ENCODE data around the gene TSHZ3. TPM values are rescaled to one million over a fixed set of nuclear protein-coding genes. Genes with fewer than 3 reads are reported as not detected.

TSHZ3 gene
- total RNA-seq, 1 donor = 10.8 TPM

DNA sequence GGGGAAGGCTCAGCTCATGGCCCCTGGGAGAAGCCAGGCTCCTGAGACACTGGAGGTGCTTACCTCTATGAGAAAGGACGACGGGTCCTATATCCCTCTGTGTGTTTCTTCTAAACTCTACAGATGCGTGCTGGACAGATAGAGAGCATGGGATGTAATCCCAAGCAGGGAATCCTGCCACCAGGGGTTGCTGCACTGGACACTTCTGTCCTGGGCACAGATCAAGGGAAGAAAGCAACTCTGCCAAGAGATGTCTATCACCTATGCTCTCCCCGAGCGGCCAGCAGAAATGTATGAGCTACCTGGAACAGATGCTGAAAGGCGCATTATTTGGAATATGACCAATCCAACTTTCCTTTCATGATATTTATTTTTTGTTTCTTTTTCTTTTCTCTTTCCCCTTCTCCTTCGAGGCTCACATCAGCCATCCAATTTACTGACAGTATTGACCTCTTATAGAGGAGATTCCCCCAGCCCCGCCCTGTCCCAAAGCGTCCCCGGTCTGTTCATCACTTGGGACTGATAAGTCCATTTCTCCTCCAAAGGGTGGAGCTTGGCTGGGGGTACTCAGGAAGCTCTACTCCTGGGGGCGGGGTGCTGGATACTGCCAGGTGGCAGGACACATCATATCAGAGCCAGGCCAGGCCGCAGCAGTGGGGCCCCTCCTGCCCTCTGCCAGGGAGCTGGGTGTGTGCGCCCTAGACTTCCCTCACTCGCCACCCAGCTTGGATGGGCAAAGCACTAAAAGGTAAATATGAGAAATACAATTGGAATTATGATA lies 34.2 kb downstream of the TSHZ3 start:
- no peak overlapping the region for H3K4me3 ChIP-seq (ENCODE audit: low read depth, low read length)
- DNase-seq (ENCODE audit: low read depth) = no peak
- TF ChIP-seq, protein P1, sequence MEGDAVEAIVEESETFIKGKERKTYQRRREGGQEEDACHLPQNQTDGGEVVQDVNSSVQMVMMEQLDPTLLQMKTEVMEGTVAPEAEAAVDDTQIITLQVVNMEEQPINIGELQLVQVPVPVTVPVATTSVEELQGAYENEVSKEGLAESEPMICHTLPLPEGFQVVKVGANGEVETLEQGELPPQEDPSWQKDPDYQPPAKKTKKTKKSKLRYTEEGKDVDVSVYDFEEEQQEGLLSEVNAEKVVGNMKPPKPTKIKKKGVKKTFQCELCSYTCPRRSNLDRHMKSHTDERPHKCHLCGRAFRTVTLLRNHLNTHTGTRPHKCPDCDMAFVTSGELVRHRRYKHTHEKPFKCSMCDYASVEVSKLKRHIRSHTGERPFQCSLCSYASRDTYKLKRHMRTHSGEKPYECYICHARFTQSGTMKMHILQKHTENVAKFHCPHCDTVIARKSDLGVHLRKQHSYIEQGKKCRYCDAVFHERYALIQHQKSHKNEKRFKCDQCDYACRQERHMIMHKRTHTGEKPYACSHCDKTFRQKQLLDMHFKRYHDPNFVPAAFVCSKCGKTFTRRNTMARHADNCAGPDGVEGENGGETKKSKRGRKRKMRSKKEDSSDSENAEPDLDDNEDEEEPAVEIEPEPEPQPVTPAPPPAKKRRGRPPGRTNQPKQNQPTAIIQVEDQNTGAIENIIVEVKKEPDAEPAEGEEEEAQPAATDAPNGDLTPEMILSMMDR (IDR thresholded peaks at IDR 0.05; ENCODE audit: insufficient read depth, low read depth, low read length) = peak; percentile 41

DNA sequence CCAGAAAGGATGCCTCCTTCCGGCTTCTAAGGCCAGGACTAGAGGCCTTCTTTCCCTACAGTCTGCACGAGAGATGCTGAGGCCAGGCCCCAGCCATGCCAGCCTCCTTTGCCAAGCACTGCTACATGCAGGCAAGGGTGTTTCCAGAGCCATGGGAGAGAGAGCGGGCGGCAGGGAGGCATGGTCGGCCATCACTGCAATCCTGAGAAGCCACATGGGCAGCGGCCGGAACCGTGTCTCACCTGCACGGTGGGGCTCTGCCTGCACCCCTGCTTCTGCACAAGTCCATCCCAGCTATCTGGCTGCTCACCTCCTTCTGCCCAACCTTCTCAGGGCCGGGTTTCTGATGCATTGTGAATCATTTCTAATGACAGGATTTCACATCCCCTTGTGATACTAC lies 35.1 kb downstream of the TSHZ3 start:
- DNase-seq (ENCODE audit: low read depth) = no peak
- H3K4me3 ChIP-seq (ENCODE audit: low read depth, low read length) = no peak overlapping the region
- TF ChIP-seq, protein P1 (IDR thresholded peaks at IDR 0.05; ENCODE audit: insufficient read depth, low read depth, low read length) = no peak

DNA sequence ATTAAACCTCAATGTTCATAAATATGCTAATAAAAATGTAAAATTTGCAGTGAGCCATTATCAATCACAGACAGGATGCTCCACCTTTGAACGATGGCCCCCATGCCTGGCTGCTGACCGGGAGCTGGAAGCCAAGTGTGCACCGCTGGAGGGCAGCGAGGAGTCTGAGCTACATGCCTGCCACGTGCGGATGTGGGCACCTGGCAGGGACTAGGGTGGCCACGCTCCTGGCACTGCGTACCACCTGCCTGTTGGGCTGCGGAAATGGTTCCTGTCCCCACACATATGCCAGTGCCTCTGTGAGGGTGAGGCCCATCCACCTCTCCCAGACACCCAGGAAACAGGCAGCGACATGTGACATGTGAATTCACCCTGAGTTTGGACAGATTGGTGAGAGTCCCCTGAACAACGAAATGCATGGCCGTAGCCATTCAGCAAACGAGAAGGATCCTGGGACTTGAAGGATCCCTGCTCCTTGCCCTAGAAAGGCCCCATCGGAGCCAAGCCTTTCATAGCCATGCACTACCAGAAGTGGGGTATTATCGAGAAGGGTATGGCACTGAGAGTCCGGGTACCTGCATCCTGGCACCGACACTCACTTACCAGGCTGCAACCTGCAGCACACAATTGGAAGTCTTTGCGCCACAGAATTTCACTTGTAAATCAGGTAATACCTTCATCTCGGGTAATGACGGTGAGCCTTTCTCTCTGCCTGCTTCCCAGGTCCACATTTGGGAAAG lies 35.8 kb downstream of the TSHZ3 start:
- no peak for DNase-seq (ENCODE audit: low read depth)
- TF ChIP-seq, protein P1 (IDR thresholded peaks at IDR 0.05; ENCODE audit: insufficient read depth, low read depth, low read length) = no peak

DNA sequence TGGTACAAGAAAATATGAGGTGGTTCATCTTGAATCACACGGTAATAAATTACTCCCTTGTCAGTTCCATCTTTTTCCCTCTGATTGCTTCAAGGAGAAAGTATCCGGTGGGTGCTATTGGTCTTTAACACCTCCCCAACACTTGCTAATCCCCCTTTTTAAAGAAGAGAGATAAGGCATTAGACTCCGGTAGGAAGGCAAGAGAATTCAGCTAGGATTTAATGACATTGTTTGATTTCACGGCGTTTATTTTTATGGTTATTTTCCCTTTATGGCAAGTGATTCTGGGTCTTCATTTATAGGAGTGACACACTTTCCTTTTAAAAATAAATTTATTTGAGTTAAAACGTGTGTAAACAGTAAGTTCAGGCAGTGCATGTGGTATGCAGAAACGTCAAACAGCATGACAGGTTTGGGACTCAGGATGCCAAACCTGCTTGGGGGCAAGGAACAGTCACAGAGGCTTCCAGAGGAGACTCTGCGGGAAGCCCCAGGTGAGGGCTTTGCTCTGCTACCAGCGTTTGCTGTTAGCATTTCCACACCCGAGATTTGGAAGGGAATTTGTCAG lies 36.5 kb downstream of the TSHZ3 start:
- TF ChIP-seq, protein P1 (IDR thresholded peaks at IDR 0.05; ENCODE audit: insufficient read depth, low read depth, low read length) = no peak
- no peak for DNase-seq (ENCODE audit: low read depth)
- no peak overlapping the region for H3K4me3 ChIP-seq (ENCODE audit: low read depth, low read length)

More for the DNA sequence above, 35.8 kb downstream of the TSHZ3 start:
- no peak overlapping the region for H3K4me3 ChIP-seq (ENCODE audit: low read depth, low read length)

DNA sequence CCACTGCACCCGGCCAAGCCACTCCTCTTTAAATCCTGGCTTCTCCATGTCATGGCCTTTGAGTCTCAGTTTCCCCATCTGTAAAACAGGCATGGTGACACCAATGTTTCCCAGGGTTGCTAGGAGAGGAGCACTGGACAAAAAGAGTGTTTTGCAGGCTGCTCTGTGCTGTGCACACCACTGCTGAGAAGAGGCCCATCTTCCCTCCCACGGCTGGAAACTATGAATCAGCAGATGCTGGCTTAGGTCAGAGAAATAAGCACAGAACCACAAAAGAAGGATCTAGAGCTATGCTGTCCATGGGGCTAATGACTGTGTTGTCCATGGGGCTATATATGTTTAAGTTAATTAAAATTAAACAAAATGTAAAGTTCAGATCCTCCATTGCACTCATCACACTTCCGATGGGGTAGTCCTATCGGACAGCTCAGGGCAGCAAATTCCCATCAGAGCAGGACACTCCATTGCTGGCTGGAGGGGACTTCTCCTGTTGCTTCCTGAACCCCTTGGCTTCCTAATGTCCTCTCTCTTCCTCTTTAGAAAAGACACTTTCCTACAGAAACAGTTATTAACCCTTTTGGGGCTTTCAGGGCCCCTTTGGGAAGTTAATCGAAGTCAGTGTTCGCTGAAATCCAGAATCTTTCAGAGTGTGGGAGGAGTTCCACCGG lies 37.1 kb downstream of the TSHZ3 start:
- no peak overlapping the region for H3K4me3 ChIP-seq (ENCODE audit: low read depth, low read length)
- TF ChIP-seq, protein P1 (IDR thresholded peaks at IDR 0.05; ENCODE audit: insufficient read depth, low read depth, low read length) = no peak

DNA sequence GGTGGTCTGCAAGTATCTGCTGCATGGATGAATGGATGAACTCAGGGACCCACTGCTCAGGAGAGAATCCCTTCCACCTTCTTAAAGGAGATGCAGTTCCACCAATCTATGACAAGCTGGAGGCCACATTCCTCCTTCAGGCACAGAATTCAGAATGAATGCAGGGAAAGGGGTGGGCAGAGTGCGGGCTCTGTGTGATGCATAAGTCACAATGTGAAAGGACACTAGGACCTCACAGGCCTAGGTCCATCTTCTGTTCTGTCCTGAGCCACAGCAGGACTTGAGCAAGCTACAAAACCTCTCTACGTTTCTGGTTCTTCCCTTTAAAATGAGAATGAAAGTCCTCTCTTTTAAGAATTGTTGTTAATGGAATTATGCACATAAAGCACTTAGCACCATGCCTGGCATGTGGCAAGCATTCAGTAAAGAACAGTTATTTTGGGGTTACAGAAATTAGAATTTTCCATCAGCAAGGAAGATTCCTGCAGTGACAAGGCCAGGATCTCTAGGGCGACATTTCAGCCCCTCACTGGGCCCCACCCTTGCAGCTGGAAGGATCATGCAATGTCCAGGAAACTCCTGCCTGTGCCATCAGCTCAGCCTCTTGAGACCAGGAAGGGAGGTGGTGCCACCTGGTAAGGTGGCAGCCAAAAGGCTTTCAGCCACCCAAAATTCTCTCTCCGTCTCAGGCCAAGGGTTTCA lies 38.7 kb downstream of the TSHZ3 start:
- TF ChIP-seq, protein P1 (IDR thresholded peaks at IDR 0.05; ENCODE audit: insufficient read depth, low read depth, low read length) = no peak
- no peak overlapping the region for H3K4me3 ChIP-seq (ENCODE audit: low read depth, low read length)
- DNase-seq (ENCODE audit: low read depth) = no peak

More for the DNA sequence above, 37.1 kb downstream of the TSHZ3 start:
- DNase-seq (ENCODE audit: low read depth) = peak; percentile 81
